ENCODE measurements around the gene WDFY4.

WDFY4 gene

GRCh38 chr10:48904861-48905260 is 220.2 kb downstream of the WDFY4 start:
- no peak overlapping the region for H3K4me3 ChIP-seq (ENCODE audit: low read depth, low read length)
- in situ Hi-C loops (cut with HindIII; ENCODE audit: low sequenced_read_pairs) = no loop called here
- no peak for TF ChIP-seq CTCF (IDR thresholded peaks at IDR 0.05; ENCODE audit: low read depth, low read length, missing control alignments)
- DNase-seq (ENCODE audit: low read depth) = no peak

- DNase-seq (ENCODE audit: low read depth) = no peak
- H3K4me3 ChIP-seq (ENCODE audit: low read depth, low read length) = no peak overlapping the region
- in situ Hi-C loops (cut with HindIII; ENCODE audit: low sequenced_read_pairs) = no loop called here
- no peak for TF ChIP-seq CTCF (IDR thresholded peaks at IDR 0.05; ENCODE audit: low read depth, low read length, missing control alignments)
Observed at GRCh38 chr10:48905311-48905710, 220.6 kb downstream of the WDFY4 start.

DNA sequence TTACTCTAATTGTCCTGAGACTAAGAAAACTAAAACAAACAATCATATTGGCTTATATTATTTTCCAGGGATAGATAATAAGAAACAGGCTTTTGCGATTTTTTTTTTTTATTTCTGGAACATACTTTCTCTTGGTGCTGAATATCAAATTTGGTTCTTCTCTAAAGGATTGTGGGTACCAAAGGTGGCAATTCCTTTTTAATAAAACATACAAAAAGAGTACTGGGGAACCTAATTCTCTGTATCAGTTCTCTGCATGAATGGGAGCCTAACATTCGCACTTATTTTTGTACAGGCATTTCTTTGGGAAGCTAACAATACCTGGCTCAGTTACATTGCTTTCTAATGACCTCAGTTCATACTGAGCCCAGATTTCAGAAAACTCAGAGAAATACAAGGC is 222.2 kb downstream of the WDFY4 start:
- no peak for DNase-seq (ENCODE audit: low read depth)
- H3K4me3 ChIP-seq (ENCODE audit: low read depth, low read length) = no peak overlapping the region
- no peak for TF ChIP-seq CTCF (IDR thresholded peaks at IDR 0.05; ENCODE audit: low read depth, low read length, missing control alignments)
- in situ Hi-C loops (cut with HindIII; ENCODE audit: low sequenced_read_pairs) = no loop called here

GRCh38 chr10:48907730-48908129 is 223.1 kb downstream of the WDFY4 start:
- in situ Hi-C loops (cut with HindIII; ENCODE audit: low sequenced_read_pairs) = no loop called here
- no peak for TF ChIP-seq CTCF (IDR thresholded peaks at IDR 0.05; ENCODE audit: low read depth, low read length, missing control alignments)
- DNase-seq (ENCODE audit: low read depth) = no peak
- H3K4me3 ChIP-seq (ENCODE audit: low read depth, low read length) = no peak overlapping the region

- TF ChIP-seq CTCF (IDR thresholded peaks at IDR 0.05; ENCODE audit: low read depth, low read length, missing control alignments) = no peak
- in situ Hi-C loops (cut with HindIII; ENCODE audit: low sequenced_read_pairs) = no loop called here
Observed at GRCh38 chr10:48910548-48910947, 225.9 kb downstream of the WDFY4 start.

GRCh38 chr10:48913674-48914073 is 229.0 kb downstream of the WDFY4 start:
- DNase-seq (ENCODE audit: low read depth) = no peak
- in situ Hi-C loops (cut with HindIII; ENCODE audit: low sequenced_read_pairs) = no loop called here
- no peak overlapping the region for H3K4me3 ChIP-seq (ENCODE audit: low read depth, low read length)
- TF ChIP-seq CTCF (IDR thresholded peaks at IDR 0.05; ENCODE audit: low read depth, low read length, missing control alignments) = no peak

More at GRCh38 chr10:48910548-48910947, 225.9 kb downstream of the WDFY4 start:
- DNase-seq (ENCODE audit: low read depth) = no peak
- no peak overlapping the region for H3K4me3 ChIP-seq (ENCODE audit: low read depth, low read length)

DNA sequence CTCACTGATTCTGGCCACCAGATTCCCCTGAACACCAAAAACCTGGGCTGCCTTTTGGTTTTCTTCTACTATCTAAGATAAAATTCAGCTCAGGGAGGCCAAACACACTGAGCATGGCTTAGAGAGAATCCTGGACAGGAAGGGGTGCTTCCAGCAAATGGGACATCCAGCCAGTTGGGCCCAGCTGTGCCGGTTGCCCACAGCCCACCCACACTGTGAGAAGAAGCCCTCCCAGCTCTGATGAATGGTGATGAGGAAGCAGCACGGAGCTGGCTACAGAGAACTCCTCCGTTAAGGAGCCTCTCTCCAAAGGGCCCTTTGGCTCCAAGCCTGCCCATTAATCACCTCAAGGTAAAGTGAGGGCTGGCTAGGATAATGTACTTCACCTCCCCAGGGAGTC is 239.1 kb downstream of the WDFY4 start:
- no peak for DNase-seq (ENCODE audit: low read depth)
- in situ Hi-C loops (cut with HindIII; ENCODE audit: low sequenced_read_pairs) = no loop called here
- no peak overlapping the region for H3K4me3 ChIP-seq (ENCODE audit: low read depth, low read length)
- no peak for TF ChIP-seq CTCF (IDR thresholded peaks at IDR 0.05; ENCODE audit: low read depth, low read length, missing control alignments)
